Fibroblast of lung (primary cell): Measurements from ENCODE around the gene CORO2B. TPM values are rescaled to one million over a fixed set of nuclear protein-coding genes. Genes with fewer than 3 reads are reported as not detected.

ENCODE experiments used
- DNase-seq, 2 donors: peaks; one replicate each; pipeline versions ENCODE4 v3.0.0 to v3.0.0-alpha.2; 2010; ENCODE audit warnings: low read depth in 2 of 2
- H2AFZ ChIP-seq: 2 replicates; pipeline ENCODE4 v1.5.1; 2012; ENCODE audit warnings: low read length, control low read depth, inconsistent platforms
- H3K27ac ChIP-seq: 2 replicates; pipeline ENCODE4 v1.5.1; 2011; ENCODE audit warnings: low read length, control low read depth; ENCODE audit not compliant: insufficient read depth
- H3K27me3 ChIP-seq: 2 replicates; pipeline ENCODE4 v1.5.1; 2011; ENCODE audit warnings: mild to moderate bottlenecking, low read length; ENCODE audit not compliant: control insufficient read depth, insufficient read depth
- H3K36me3 ChIP-seq: 2 replicates; pipeline ENCODE4 v1.5.1; 2011; ENCODE audit warnings: low read length; ENCODE audit not compliant: control insufficient read depth, insufficient read depth
- H3K4me1 ChIP-seq: 2 replicates; pipeline ENCODE4 v1.5.1; 2011; ENCODE audit warnings: low read length; ENCODE audit not compliant: control insufficient read depth, insufficient read depth; ENCODE audit errors: extremely low read depth
- H3K4me2 ChIP-seq: 2 replicates; pipeline ENCODE4 v1.5.1; 2011; ENCODE audit warnings: low read length, control low read depth; ENCODE audit not compliant: insufficient read depth; ENCODE audit errors: extremely low read depth
- H3K4me3 ChIP-seq, 4 experiments: fragments of 200-600 bp in 1 of 4; sonication (generic) in 1 of 4; replicated peaks in 1 of 4; 2 replicates each; pipeline ENCODE4 v1.5.1; 2011 to 2016; ENCODE audit warnings: low read length in 4 of 4, low read depth in 3 of 4, mild to moderate bottlenecking in 3 of 4, control low read depth in 2 of 4, inconsistent platforms in 1 of 4, mixed read lengths in 1 of 4; ENCODE audit not compliant: insufficient read depth in 1 of 4; ENCODE audit errors: control extremely low read depth in 1 of 4
- H3K79me2 ChIP-seq: 2 replicates; pipeline ENCODE4 v1.5.1; 2012; ENCODE audit warnings: mild to moderate bottlenecking, low read length, inconsistent platforms; ENCODE audit not compliant: control insufficient read depth, insufficient read depth
- H3K9ac ChIP-seq: 2 replicates; pipeline ENCODE4 v1.5.1; 2011; ENCODE audit warnings: mild to moderate bottlenecking, low read length, control low read depth; ENCODE audit not compliant: insufficient read depth
- H3K9me3 ChIP-seq: 2 replicates; pipeline ENCODE4 v1.5.1; 2012; ENCODE audit warnings: low read depth, low read length; ENCODE audit not compliant: control insufficient read depth, insufficient read depth
- H4K20me1 ChIP-seq: 2 replicates; pipeline ENCODE4 v1.5.1; 2011; ENCODE audit warnings: low read length; ENCODE audit not compliant: control insufficient read depth, insufficient read depth; ENCODE audit errors: extremely low read depth
- EZH2 ChIP-seq: IDR thresholded peaks from 2 replicates; pipeline ENCODE4 v1.5.1; 2012; ENCODE audit warnings: low read length, control low read depth, mild to moderate bottlenecking; ENCODE audit errors: missing control alignments
- polyA plus RNA-seq, 2 donors: library from polyadenylated mRNA; depleted of rRNA in 1 of 2; stranded (reverse) in 1 of 2; unstranded in 1 of 2; fragments of >200 nt; gene quantifications; 2 replicates each; pipeline ENCODE4 v1.2.1, GENCODE V29; 2011 to 2012; ENCODE audit warnings: missing spikeins in 1 of 2
- total RNA-seq: library from RNA; depleted of rRNA; stranded (reverse); fragments of >200 nt; gene quantifications from 2 replicates; pipeline ENCODE4 v1.2.1, GENCODE V29; 2014
- TF ChIP-seq, protein P1 (sequence below), 2 donors: IDR thresholded peaks in 1 of 2; conservative IDR thresholded peaks in 1 of 2; 1 replicate in 1 of 2; 2 replicates in 1 of 2; pipeline ENCODE4 v1.5.1; 2011 to 2012; ENCODE audit warnings: low read length in 2 of 2, control low read depth in 1 of 2, inconsistent platforms in 1 of 2, low read depth in 1 of 2, mild to moderate bottlenecking in 1 of 2

CORO2B gene
- total and polyA plus RNA-seq, 2 donors (not counting 1 experiment from before 2014, with no cell fraction given), result 17.5 to 25.3 TPM

DNA sequence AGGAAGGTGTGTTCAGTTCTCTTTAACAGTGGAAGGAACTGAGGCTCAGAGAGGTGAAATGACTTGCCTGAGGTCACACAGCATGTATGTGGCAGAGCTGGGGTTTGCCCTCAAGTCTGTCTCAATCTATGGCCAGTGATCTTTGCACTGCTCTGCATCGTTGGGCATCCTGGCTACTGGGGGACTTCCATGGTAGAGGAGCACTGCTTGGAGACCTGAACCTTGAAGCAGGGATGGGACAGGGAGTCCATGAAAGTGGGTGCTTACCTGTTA lies 2.0 kb downstream of the CORO2B start:
- no peak for DNase-seq
- no peaks in the 10 kb centered on the region for H4K20me1 ChIP-seq
- no peaks in the 10 kb centered on the region for H3K36me3 ChIP-seq
- H3K4me2 ChIP-seq, result peak overlapping the region; percentile 83
- H3K27ac ChIP-seq, result no peak overlapping the region
- no peaks in the 10 kb centered on the region for H3K27me3 ChIP-seq
- peaks cover 19% of the 10 kb centered on the region for H3K4me1 ChIP-seq
- H2AFZ ChIP-seq, result no peak overlapping the region
- TF ChIP-seq, protein P1, sequence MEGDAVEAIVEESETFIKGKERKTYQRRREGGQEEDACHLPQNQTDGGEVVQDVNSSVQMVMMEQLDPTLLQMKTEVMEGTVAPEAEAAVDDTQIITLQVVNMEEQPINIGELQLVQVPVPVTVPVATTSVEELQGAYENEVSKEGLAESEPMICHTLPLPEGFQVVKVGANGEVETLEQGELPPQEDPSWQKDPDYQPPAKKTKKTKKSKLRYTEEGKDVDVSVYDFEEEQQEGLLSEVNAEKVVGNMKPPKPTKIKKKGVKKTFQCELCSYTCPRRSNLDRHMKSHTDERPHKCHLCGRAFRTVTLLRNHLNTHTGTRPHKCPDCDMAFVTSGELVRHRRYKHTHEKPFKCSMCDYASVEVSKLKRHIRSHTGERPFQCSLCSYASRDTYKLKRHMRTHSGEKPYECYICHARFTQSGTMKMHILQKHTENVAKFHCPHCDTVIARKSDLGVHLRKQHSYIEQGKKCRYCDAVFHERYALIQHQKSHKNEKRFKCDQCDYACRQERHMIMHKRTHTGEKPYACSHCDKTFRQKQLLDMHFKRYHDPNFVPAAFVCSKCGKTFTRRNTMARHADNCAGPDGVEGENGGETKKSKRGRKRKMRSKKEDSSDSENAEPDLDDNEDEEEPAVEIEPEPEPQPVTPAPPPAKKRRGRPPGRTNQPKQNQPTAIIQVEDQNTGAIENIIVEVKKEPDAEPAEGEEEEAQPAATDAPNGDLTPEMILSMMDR (conservative IDR thresholded peaks at IDR 0.05 in 1 of 2, IDR thresholded peaks at IDR 0.05 in 1 of 2; ENCODE audit: low read depth in 1 of 2, low read length in 2 of 2), result no peak
- no peaks in the 10 kb centered on the region for H3K9me3 ChIP-seq
- peaks cover 73% of the 10 kb centered on the region for H3K79me2 ChIP-seq
- H3K4me3 ChIP-seq, result peak overlapping the region in 3 of 4 experiments; percentile 14 to 75 (median 64)
- H3K9ac ChIP-seq, result no peak overlapping the region

DNA sequence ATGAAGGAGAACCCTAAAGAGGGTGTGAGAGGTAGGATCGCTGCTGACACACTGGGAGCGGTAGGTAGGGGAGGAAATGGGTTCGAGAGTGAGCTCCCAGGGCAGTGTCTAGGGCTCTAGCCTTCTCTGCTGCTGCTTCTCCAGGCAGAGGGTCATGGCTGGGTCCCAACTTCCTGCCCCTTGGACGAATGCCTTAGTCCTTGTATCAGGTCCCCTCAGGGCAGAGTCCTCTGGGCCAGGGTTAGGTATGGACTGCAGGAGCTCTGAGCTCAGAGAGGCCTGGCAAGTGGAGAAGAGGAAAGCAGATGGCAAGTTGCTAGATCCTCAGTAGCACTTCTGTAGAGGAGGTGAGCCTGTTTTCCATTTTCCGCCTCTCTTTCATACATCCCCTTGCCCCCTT lies 2.9 kb downstream of the CORO2B start:
- Histone ChIP-seq H2AFZ (no peak overlapping the region), H3K4me2 (peak overlapping the region; percentile 83), H3K9ac (no peak overlapping the region), H3K27ac (no peak overlapping the region), H3K79me2 (peaks cover 82% of the 10 kb centered on the region), H3K36me3 (no peaks in the 10 kb centered on the region), H3K9me3 (no peaks in the 10 kb centered on the region), H3K27me3 (no peaks in the 10 kb centered on the region), H3K4me1 (peaks cover 29% of the 10 kb centered on the region), H4K20me1 (no peaks in the 10 kb centered on the region), H3K4me3 (peak overlapping the region in 1 of 4 experiments; percentile 29)
- no peak for DNase-seq
- TF ChIP-seq, protein P1 (conservative IDR thresholded peaks at IDR 0.05 in 1 of 2, IDR thresholded peaks at IDR 0.05 in 1 of 2; ENCODE audit: low read depth in 1 of 2, low read length in 2 of 2), result no peak
- no peak for TF ChIP-seq EZH2

GRCh38 chr15:68582236-68582635 lies 3.4 kb downstream of the CORO2B start:
- Histone ChIP-seq H4K20me1 (no peaks in the 10 kb centered on the region), H3K36me3 (no peaks in the 10 kb centered on the region), H3K27me3 (no peaks in the 10 kb centered on the region), H3K9me3 (no peaks in the 10 kb centered on the region), H3K4me1 (peaks cover 29% of the 10 kb centered on the region), H3K9ac (no peak overlapping the region), H3K79me2 (peaks cover 87% of the 10 kb centered on the region), H3K4me2 (peak overlapping the region; percentile 83), H3K27ac (peak overlapping the region; percentile 10), H2AFZ (no peak overlapping the region), H3K4me3 (no peak overlapping the region)
- TF ChIP-seq EZH2, result no peak
- TF ChIP-seq, protein P1 (conservative IDR thresholded peaks at IDR 0.05 in 1 of 2, IDR thresholded peaks at IDR 0.05 in 1 of 2; ENCODE audit: low read depth in 1 of 2, low read length in 2 of 2), result no peak
- no peak for DNase-seq
